ENCODE data around the gene HNRNPA0. TPM values are rescaled to one million over a fixed set of nuclear protein-coding genes. Genes with fewer than 3 reads are reported as not detected.
A peak's percentile ranks its signal among the peaks of the same experiment; 100 is the strongest.

The HNRNPA0 gene
- total and polyA plus RNA-seq, 2 donors (not counting 3 experiments of a cell fraction or from before 2014, with no cell fraction given), result 16.0 to 37.5 TPM

DNA sequence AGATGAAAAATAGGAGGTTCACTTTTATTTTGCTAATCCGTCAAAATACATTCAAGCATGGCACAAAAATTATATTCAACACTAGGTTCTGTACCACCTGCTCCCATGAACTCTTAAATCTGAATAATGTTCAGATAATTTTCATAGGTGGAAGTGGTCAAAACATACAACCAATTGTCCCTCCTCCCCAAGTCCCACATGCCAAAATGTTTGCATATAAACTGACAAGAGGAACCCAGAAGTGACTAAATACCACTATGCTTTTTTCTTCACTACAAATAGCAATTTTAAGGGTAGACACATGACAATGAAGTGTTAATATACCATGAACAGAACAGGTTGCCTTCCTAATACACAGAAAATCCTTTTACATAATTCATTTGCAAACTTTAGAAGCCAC lies 3.7 kb downstream of the HNRNPA0 start:
- Histone ChIP-seq H3K79me2 (ENCODE audit: control insufficient read depth, insufficient read depth, low read length) (peaks cover 40% of the 10 kb centered on the region), H3K9me3 (replicated peaks; ENCODE audit: control insufficient read depth, insufficient read depth, low read length) (no peaks in the 10 kb centered on the region), H3K27me3 (ENCODE audit: control insufficient read depth in 2 of 2, insufficient read depth in 2 of 2, low read length in 2 of 2) (no peaks in the 10 kb centered on the region), H3K4me1 (ENCODE audit: control insufficient read depth, extremely low read depth, insufficient read depth, low read length) (peaks cover 18% of the 10 kb centered on the region), H3K36me3 (ENCODE audit: control insufficient read depth in 2 of 2, extremely low read depth in 1 of 2, insufficient read depth in 2 of 2, low read length in 2 of 2) (peaks cover 0 to 4% of the 10 kb centered on the region in 2 experiments), H3K9ac (replicated peaks; ENCODE audit: extremely low read depth, insufficient read depth, low read length) (no peak overlapping the region), H3K27ac (ENCODE audit: insufficient read depth, low read depth, low read length) (no peak overlapping the region), H3K4me2 (ENCODE audit: insufficient read depth, low read length) (peak overlapping the region; percentile 100), H3K9me1 (replicated peaks; ENCODE audit: control insufficient read depth, extremely low read depth, insufficient read depth, low read length) (no peaks in the 10 kb centered on the region), H4K20me1 (replicated peaks; ENCODE audit: control insufficient read depth, extremely low read depth, insufficient read depth, low read length) (peaks cover 28% of the 10 kb centered on the region), H3K4me3 (replicated peaks in 1 of 3; ENCODE audit: insufficient read depth in 1 of 3, low read depth in 1 of 3, low read length in 3 of 3) (no peak overlapping the region), H2AFZ (ENCODE audit: low read depth, low read length) (no peak overlapping the region)
- no peak for DNase-seq (ENCODE audit: low read depth, low spot score)
- intact Hi-C loops (cut with micrococcal nuclease), result loop anchor here (5.0 kb wide), 1 partner anchor 188 kb away; no protein-coding TSS in a partner anchor
- no TSS peak for BruUV-seq (replicated peaks)
- POLR2A ChIA-PET, result no interaction called here
- dilution Hi-C loops (cut with MboI; ENCODE audit: extremely low pct_ligation_motif_present, low sequenced_read_pairs), result loop anchor here (25.0 kb wide), 1 partner anchor 88 kb away; no protein-coding TSS in a partner anchor
- TF ChIP-seq, protein P1, sequence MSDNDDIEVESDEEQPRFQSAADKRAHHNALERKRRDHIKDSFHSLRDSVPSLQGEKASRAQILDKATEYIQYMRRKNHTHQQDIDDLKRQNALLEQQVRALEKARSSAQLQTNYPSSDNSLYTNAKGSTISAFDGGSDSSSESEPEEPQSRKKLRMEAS (IDR thresholded peaks at IDR 0.05; ENCODE audit: insufficient read depth, insufficient read length), result no peak
- TF ChIP-seq JUN (IDR thresholded peaks at IDR 0.05; ENCODE audit: borderline replicate concordance, insufficient read depth, insufficient read length, low read depth), result no peak
- CTCF ChIA-PET, result interaction anchor here (0.7 to 11.3 kb wide), 7 partner anchors 29 to 186 kb away, joined by 3 to 721 read pairs (median 20); no protein-coding TSS in a partner anchor
- no peak for FAIRE-seq

GRCh38 chr5:137747848-137748247 lies 6.3 kb downstream of the HNRNPA0 start:
- H3K27me3 ChIP-seq (ENCODE audit: control insufficient read depth in 2 of 2, insufficient read depth in 2 of 2, low read length in 2 of 2), result no peaks in the 10 kb centered on the region
- peaks cover 0 to 4% of the 10 kb centered on the region in 2 experiments for H3K36me3 ChIP-seq (ENCODE audit: control insufficient read depth in 2 of 2, extremely low read depth in 1 of 2, insufficient read depth in 2 of 2, low read length in 2 of 2)
- dilution Hi-C loops (cut with MboI; ENCODE audit: extremely low pct_ligation_motif_present, low sequenced_read_pairs), result no loop called here
- no peak overlapping the region for H2AFZ ChIP-seq (ENCODE audit: low read depth, low read length)
- POLR2A ChIA-PET, result no interaction called here
- H3K9me1 ChIP-seq (replicated peaks; ENCODE audit: control insufficient read depth, extremely low read depth, insufficient read depth, low read length), result no peaks in the 10 kb centered on the region
- no peak overlapping the region for H3K4me2 ChIP-seq (ENCODE audit: insufficient read depth, low read length)
- no peak overlapping the region for H3K9ac ChIP-seq (replicated peaks; ENCODE audit: extremely low read depth, insufficient read depth, low read length)
- TF ChIP-seq FOS (IDR thresholded peaks at IDR 0.05; ENCODE audit: borderline replicate concordance, insufficient read depth, low read length), result no peak
- TF ChIP-seq POLR2AphosphoS5 (IDR thresholded peaks at IDR 0.05; ENCODE audit: insufficient read depth, low read depth, low read length), result no peak
- no peak for TF ChIP-seq MYC (IDR thresholded peaks at IDR 0.05; ENCODE audit: low read depth, low read length)
- TF ChIP-seq EZH2 (IDR thresholded peaks at IDR 0.05; ENCODE audit: borderline replicate concordance, low read depth, low read length, severe bottlenecking), result no peak
- TF ChIP-seq, protein P2, sequence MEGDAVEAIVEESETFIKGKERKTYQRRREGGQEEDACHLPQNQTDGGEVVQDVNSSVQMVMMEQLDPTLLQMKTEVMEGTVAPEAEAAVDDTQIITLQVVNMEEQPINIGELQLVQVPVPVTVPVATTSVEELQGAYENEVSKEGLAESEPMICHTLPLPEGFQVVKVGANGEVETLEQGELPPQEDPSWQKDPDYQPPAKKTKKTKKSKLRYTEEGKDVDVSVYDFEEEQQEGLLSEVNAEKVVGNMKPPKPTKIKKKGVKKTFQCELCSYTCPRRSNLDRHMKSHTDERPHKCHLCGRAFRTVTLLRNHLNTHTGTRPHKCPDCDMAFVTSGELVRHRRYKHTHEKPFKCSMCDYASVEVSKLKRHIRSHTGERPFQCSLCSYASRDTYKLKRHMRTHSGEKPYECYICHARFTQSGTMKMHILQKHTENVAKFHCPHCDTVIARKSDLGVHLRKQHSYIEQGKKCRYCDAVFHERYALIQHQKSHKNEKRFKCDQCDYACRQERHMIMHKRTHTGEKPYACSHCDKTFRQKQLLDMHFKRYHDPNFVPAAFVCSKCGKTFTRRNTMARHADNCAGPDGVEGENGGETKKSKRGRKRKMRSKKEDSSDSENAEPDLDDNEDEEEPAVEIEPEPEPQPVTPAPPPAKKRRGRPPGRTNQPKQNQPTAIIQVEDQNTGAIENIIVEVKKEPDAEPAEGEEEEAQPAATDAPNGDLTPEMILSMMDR (IDR thresholded peaks at IDR 0.05; ENCODE audit: extremely low read depth in 1 of 2, insufficient read depth in 1 of 2, low read depth in 1 of 2, low read length in 2 of 2), result no peak
- no peak for TF ChIP-seq GATA2 (IDR thresholded peaks at IDR 0.05; ENCODE audit: insufficient read depth, insufficient read length, low read depth, low read length)
- no peak for TF ChIP-seq POLR2A (IDR thresholded peaks at IDR 0.05; ENCODE audit: low read depth, low read length)
- TF ChIP-seq, protein P1 (IDR thresholded peaks at IDR 0.05; ENCODE audit: insufficient read depth, insufficient read length), result no peak
- no peak for TF ChIP-seq JUN (IDR thresholded peaks at IDR 0.05; ENCODE audit: borderline replicate concordance, insufficient read depth, insufficient read length, low read depth)
- peaks cover 28% of the 10 kb centered on the region for H3K79me2 ChIP-seq (ENCODE audit: control insufficient read depth, insufficient read depth, low read length)
- intact Hi-C loops (cut with micrococcal nuclease), result no loop called here
- no peak overlapping the region for H3K27ac ChIP-seq (ENCODE audit: insufficient read depth, low read depth, low read length)
- CTCF ChIA-PET, result interaction anchor here (1.0 to 11.3 kb wide), 6 partner anchors 20 to 386 kb away, joined by 3 to 721 read pairs (median 6); no protein-coding TSS in a partner anchor
- no peaks in the 10 kb centered on the region for H3K9me3 ChIP-seq (replicated peaks; ENCODE audit: control insufficient read depth, insufficient read depth, low read length)
- peaks cover 13% of the 10 kb centered on the region for H3K4me1 ChIP-seq (ENCODE audit: control insufficient read depth, extremely low read depth, insufficient read depth, low read length)
- FAIRE-seq (no peak), DNase-seq (ENCODE audit: low read depth, low spot score) (no peak)
- peaks cover 28% of the 10 kb centered on the region for H4K20me1 ChIP-seq (replicated peaks; ENCODE audit: control insufficient read depth, extremely low read depth, insufficient read depth, low read length)
- BruUV-seq (replicated peaks), result no TSS peak
- no peak overlapping the region for H3K4me3 ChIP-seq (replicated peaks in 1 of 3; ENCODE audit: insufficient read depth in 1 of 3, low read depth in 1 of 3, low read length in 3 of 3)
